Colonic mucosa (tissue), 4 donors: ENCODE data around the gene NUMB. TPM values are rescaled to one million over a fixed set of nuclear protein-coding genes. Genes with fewer than 3 reads are reported as not detected.
"Not testable (repeated sequence)": the region's sequence is repeated elsewhere in the genome, so short reads cannot be mapped to it uniquely, and the experiment has no call there.

Experiments
- DNase-seq: peaks from one replicate; pipeline ENCODE4 v3.0.0-alpha.2; 2020
- H3K27ac ChIP-seq: fragments of 200-600 bp; one replicate; pipeline ENCODE4 v1.8.0; 2021
- H3K27me3 ChIP-seq: fragments of 200-600 bp; one replicate; pipeline ENCODE4 v1.8.0; 2021
- H3K36me3 ChIP-seq: fragments of 200-600 bp; one replicate; pipeline ENCODE4 v1.8.0; 2021
- H3K4me1 ChIP-seq: fragments of 200-600 bp; one replicate; pipeline ENCODE4 v1.8.0; 2021; ENCODE audit warnings: mild to moderate bottlenecking
- H3K4me3 ChIP-seq: fragments of 200-600 bp; one replicate; pipeline ENCODE4 v1.8.0; 2021
- H3K9ac ChIP-seq, 2 donors: one replicate each; pipeline ENCODE4 v1.7.0; 2013; ENCODE audit warnings: control low read depth in 2 of 2, low read depth in 2 of 2, low read length in 2 of 2
- H3K9me3 ChIP-seq: fragments of 200-600 bp; one replicate; pipeline ENCODE4 v1.8.0; 2021
- intact Hi-C: fragments of 100-400 bp; cut with DNase I; formaldehyde crosslinking; loops from one replicate; pipeline ENCODE4 v1.14.1; 2022
- total RNA-seq, 2 donors: library from RNA; stranded (reverse); fragmentation: NEBNext Ultra II Directional in 1 of 2; extraction: Animal tissue kit (Norgen Biotek cat#: 25700) in 1 of 2; gene quantifications; one replicate each; pipeline ENCODE4 v1.2.1, GENCODE V29; 2021
- TF ChIP-seq, protein P1 (sequence below): fragments of 200-600 bp; IDR thresholded peaks from one replicate; pipeline ENCODE4 v1.8.0; 2022; ENCODE audit warnings: antibody characterized with exemption, mild to moderate bottlenecking
- donor health status: healthy.
- donor health status: DM: no; HTN: no; CAD: no.
- donor health status: DM: no; HTN: no; CAD: no.

NUMB gene
- total RNA-seq, 2 donors from 2014 or later = 83.1 to 116 TPM

- intact Hi-C loops = no loop called here
- Histone ChIP-seq H3K4me1 (no peaks in the 10 kb centered on the region), H3K4me3 (no peak overlapping the region), H3K27ac (no peak overlapping the region), H3K9ac (no peak overlapping the region), H3K36me3 (no peaks in the 10 kb centered on the region), H3K27me3 (no peaks in the 10 kb centered on the region), H3K9me3 (no peaks in the 10 kb centered on the region)
- DNase-seq = no peak
- TF ChIP-seq, protein P1, sequence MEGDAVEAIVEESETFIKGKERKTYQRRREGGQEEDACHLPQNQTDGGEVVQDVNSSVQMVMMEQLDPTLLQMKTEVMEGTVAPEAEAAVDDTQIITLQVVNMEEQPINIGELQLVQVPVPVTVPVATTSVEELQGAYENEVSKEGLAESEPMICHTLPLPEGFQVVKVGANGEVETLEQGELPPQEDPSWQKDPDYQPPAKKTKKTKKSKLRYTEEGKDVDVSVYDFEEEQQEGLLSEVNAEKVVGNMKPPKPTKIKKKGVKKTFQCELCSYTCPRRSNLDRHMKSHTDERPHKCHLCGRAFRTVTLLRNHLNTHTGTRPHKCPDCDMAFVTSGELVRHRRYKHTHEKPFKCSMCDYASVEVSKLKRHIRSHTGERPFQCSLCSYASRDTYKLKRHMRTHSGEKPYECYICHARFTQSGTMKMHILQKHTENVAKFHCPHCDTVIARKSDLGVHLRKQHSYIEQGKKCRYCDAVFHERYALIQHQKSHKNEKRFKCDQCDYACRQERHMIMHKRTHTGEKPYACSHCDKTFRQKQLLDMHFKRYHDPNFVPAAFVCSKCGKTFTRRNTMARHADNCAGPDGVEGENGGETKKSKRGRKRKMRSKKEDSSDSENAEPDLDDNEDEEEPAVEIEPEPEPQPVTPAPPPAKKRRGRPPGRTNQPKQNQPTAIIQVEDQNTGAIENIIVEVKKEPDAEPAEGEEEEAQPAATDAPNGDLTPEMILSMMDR = no peak
These were observed 100.2 kb downstream of the NUMB start for GRCh38 chr14:73358187-73358586.

GRCh38 chr14:73349091-73349490, 109.3 kb downstream of the NUMB start:
- intact Hi-C loops, H3K4me3 ChIP-seq, H3K4me1 ChIP-seq, H3K36me3 ChIP-seq, DNase-seq, H3K27ac ChIP-seq, H3K9ac ChIP-seq, H3K9me3 ChIP-seq, H3K27me3 ChIP-seq: not testable (repeated sequence)

GRCh38 chr14:73344319-73344718, 114.0 kb downstream of the NUMB start:
- Histone ChIP-seq H3K4me3 (no peak overlapping the region), H3K27ac (no peak overlapping the region), H3K27me3 (no peaks in the 10 kb centered on the region), H3K9ac (no peak overlapping the region), H3K36me3 (no peaks in the 10 kb centered on the region), H3K4me1 (no peaks in the 10 kb centered on the region), H3K9me3 (no peaks in the 10 kb centered on the region)
- TF ChIP-seq, protein P1 = no peak
- DNase-seq = no peak
- intact Hi-C loops = no loop called here

GRCh38 chr14:73342670-73343069, 115.7 kb downstream of the NUMB start:
- no peak overlapping the region for H3K9ac ChIP-seq
- TF ChIP-seq, protein P1 = no peak
- no peak overlapping the region for H3K27ac ChIP-seq
- no peak overlapping the region for H3K4me3 ChIP-seq
- H3K27me3 ChIP-seq = no peaks in the 10 kb centered on the region
- no peaks in the 10 kb centered on the region for H3K4me1 ChIP-seq
- intact Hi-C loops = no loop called here
- no peaks in the 10 kb centered on the region for H3K9me3 ChIP-seq
- no peaks in the 10 kb centered on the region for H3K36me3 ChIP-seq
- DNase-seq = no peak

DNA sequence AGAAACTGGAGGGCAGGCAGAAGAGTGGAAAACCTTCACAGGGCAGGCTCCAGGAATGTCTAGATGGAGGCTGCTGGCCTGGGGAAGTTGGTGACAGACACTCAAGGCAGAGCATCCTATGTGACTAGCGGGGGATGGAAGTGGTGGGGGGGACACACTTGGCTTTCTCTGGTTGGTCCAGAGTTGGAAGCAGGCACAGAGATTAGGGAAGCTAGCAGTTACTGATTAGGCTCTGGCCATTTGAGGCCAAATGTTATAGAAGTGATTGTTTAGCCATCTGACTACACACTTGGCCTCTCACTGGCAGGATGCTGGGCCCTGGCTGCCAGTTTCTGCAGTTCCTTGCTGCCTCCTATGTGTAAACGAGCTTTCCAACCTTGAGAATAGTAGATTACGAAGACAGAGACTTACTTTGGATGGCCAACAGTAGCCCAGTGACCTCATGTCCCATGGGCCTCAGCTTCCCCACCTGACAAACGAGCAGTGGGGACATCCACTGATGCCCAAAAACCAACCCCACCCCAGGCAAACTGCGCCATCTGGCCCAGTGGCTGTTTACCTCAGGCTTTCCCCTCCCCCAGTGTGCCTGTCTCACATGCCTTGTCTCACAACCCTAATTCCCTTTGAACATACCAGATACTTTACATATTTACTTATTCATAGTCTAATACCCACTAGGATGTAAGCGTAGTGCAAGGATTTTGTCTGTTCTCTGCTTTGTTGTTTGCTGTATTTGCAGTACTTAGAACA, 118.3 kb downstream of the NUMB start:
- TF ChIP-seq, protein P1 = no peak
- no peak overlapping the region for H3K9ac ChIP-seq
- no peaks in the 10 kb centered on the region for H3K27me3 ChIP-seq
- H3K9me3 ChIP-seq = no peaks in the 10 kb centered on the region
- H3K4me3 ChIP-seq = no peak overlapping the region
- no peaks in the 10 kb centered on the region for H3K4me1 ChIP-seq
- H3K27ac ChIP-seq = no peak overlapping the region
- no peaks in the 10 kb centered on the region for H3K36me3 ChIP-seq
- no peak for DNase-seq
- intact Hi-C loops = no loop called here

- DNase-seq = no peak
These were observed 119.1 kb downstream of the NUMB start for GRCh38 chr14:73339206-73339605.

More at GRCh38 chr14:73339206-73339605, 119.1 kb downstream of the NUMB start:
- H3K4me1 ChIP-seq = no peaks in the 10 kb centered on the region
- TF ChIP-seq, protein P1 = no peak
- H3K9me3 ChIP-seq = no peaks in the 10 kb centered on the region
- no peaks in the 10 kb centered on the region for H3K27me3 ChIP-seq
- H3K36me3 ChIP-seq = no peaks in the 10 kb centered on the region
- no peak overlapping the region for H3K9ac ChIP-seq
- no peak overlapping the region for H3K27ac ChIP-seq
- no peak overlapping the region for H3K4me3 ChIP-seq
- intact Hi-C loops = no loop called here
